Measurements from ENCODE around the gene PGM5.

Gene PGM5

DNA sequence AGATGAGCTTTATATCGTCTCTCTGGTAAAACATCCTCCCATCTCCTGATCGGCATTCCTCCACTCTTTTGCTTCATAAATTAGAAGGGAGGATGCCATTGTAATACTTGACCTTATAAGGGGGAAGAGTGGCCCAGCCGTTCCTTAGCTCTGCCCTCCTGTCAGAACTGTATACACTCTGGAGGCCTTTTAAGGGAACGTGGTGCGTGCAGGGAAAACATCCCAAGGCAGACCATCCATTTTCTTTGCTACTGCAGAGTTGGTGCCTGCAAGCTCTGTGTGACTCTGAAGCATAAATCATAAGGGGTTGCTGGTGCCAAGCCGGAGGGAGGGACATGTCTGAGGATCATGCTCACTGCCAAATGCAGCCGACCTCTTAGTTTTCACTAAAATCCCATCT lies 90.4 kb downstream of the PGM5 start:
- DNase-seq, result no peak

DNA sequence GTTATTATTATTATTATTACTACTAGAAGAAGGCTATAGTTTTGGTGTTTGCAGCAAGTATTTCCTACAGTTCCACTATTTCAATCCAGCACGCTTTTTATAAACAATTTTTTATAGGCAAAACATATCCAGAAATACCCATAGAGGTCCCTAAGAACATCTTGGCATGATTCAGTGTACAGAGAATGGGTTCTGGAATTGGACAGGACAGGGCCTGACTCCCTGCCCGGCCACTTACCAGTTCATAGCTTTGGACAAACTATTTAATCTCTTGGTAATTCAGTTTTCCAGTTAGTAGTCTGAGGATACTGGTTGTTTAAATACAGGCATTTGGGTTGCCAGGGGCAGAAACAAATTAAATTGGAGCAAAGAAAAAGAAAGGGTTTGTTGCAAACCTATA lies 91.2 kb downstream of the PGM5 start:
- no peak for DNase-seq

DNA sequence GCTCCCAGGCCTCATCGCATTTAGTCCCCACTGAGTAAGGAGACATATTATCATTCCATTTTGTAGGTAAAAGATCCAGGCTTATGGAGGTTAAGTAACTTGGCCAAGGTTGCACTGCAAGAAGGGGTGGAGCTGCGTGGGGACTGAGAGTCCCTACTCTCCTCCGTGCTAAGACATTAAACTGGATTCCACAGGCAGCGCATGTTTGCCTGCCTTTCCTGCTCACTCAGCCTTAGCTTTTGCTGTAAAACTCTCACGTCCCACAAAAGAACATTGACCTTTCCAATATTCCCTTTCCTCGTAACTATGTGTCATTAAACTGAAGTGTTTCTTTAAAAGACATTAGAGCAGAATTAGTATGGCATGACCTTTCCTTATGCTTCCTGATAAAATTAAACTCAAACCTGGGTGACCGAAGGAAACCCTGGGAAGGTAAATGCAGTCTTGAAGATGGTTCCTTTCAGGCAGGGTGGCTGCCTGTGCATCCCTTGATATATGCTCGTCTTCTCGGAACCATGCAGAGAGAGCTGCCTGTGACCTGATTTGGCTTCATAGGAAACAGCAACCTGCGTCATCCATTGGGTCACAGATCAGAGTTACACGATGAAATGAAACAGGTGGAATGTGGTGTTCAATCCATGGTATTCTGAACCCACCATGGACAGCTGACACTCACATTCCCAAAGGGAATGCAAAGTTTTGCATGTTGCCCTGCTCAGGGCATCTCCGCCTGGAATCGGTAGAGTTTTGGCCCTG lies 98.3 kb downstream of the PGM5 start:
- no peak for DNase-seq

DNA sequence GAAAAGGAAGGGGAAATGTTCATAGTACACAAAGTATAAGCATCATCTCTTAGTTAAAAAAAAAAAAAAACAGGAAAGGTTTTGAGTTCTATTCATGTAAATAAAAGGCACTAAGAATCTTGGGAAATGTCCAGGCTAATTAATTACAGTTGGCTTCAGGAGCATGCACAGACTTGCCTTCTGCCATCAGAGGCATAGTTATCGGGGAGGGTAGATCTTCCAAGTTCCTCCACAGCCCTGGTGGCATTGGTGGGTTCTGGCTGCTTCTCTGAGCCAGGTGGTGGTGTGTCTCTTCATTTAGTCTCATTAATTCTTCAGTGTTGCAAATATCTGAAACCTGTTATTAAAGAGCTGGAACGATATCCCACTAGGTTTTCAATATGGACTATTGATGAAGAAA lies 99.0 kb downstream of the PGM5 start:
- DNase-seq, result peak; percentile 39

- no peak for DNase-seq
Observed at GRCh38 chr9:68457803-68458202, 101.4 kb downstream of the PGM5 start.

GRCh38 chr9:68458918-68459317 lies 102.5 kb downstream of the PGM5 start:
- DNase-seq, result no peak

DNA sequence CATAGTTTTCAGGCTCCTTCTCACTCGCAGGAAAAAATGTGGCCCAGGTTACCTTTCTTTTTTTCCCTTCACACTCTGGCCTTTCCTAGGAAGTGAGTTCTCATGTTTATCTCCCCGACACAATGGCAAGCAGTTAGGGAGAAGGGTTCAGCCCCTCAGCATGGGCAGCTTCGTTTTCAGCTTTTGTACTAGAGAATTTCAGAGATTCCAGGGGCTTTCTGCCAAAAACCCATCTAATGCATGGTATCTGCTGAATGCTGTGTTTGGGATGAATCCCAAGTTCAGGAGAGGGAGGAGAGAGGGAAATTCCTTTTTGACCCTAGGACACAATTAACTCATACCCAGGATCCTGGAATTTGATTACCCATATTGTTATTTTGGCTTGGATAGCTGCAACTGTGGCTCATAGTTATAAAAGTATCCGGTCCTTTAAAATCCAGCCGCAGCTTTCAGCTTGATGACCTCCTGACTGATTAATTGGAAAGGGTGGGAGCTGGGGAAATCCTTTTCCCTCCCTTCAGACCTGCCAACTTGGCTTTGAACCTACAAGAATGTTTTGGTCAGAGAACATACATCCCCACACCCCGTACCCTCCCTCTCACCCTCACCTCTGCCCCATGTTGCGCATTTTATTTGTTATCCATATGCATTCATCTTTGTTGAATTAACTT lies 105.8 kb downstream of the PGM5 start:
- DNase-seq, result no peak

DNA sequence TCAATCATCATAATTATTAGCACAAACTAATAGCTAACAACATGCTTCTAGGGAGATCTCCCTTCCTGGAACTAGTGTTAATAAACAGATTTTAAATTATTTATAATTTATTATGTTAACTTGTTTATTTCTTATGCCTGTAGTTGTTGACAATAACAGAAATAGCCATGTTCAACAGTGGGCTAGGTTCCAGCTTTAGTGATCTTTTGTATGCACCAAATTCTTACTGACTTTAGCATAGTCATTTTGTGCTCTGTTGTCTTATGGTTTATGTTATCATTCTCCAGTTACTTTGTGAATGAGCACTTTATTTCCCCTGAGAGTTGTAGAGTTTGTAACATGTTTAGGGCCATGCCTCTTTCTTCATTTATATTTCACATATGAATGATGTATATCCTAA lies 113.7 kb downstream of the PGM5 start:
- DNase-seq, result no peak

DNA sequence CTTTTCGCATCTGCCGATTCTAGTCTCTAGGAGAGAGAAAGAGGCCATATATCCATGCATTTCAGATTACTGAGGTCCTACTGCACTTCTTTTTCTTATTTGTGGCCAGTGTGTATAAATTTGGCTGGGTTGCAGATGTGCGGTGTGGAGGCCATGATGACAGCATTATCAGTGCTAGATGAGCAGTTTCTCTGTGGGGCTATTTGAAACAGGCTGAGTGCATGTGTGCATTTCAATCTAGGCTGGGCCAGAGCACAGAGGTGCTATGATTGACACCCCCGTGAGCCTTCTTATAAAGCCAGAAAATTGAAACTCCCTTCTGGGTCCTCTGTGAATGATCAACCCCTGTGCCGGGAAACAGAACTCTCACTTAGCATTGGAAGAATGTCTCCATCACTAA lies 114.2 kb downstream of the PGM5 start:
- no peak for DNase-seq

GRCh38 chr9:68472119-68472518 lies 115.7 kb downstream of the PGM5 start:
- no peak for DNase-seq

- no peak for DNase-seq
Observed at GRCh38 chr9:68473790-68474189, 117.4 kb downstream of the PGM5 start.

- DNase-seq, result no peak
Observed at GRCh38 chr9:68476422-68476821, 120.0 kb downstream of the PGM5 start.

GRCh38 chr9:68476847-68477246 lies 120.4 kb downstream of the PGM5 start:
- DNase-seq, result no peak

DNA sequence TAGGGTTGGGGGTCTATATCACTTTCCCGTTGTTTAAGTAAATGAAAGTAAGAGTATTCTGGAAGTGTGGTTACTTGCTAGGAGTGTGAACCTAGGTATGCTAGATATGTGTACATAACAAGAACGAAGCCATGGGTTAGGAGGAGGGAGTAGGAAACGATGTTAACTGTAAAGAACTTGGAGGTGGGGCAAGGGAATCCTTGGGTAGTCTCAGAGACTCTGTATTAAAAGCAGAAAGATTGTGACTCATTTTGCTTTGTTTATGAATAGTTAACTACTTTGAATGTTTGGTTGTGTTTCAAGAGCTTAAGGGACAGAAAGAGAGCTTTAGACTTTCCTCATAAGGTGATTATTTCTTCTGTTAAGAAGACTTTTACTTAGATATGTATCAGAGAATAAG lies 124.4 kb downstream of the PGM5 start:
- no peak for DNase-seq

- DNase-seq, result no peak
Observed at GRCh38 chr9:68482548-68482947, 126.1 kb downstream of the PGM5 start.

- no peak for DNase-seq
Observed at GRCh38 chr9:68488126-68488525, 131.7 kb downstream of the PGM5 start.

GRCh38 chr9:68489646-68490045 lies 133.2 kb downstream of the PGM5 start:
- DNase-seq, result no peak

DNA sequence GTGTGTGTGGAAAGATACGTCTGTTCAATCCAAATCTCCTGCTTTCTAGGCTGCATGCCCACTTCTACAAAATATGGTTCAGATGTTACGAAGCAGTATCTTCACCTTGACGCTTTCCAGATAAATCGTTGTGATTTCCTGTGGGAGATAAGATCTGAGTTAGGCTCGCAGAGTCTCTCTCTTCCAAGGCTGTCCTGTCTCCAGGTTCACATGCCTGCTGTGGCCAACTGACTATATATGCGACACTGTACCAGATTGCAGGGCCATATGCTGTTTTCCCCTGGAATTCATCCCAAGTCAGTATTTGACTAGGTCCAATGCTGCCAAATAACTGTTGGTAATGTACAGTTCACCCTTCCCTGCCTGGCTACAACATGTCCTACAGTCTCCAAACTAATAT lies 136.4 kb downstream of the PGM5 start:
- no peak for DNase-seq

GRCh38 chr9:68493541-68493940 lies 137.1 kb downstream of the PGM5 start:
- DNase-seq, result no peak

GRCh38 chr9:68493958-68494577 lies 137.7 kb downstream of the PGM5 start:
- no peak for DNase-seq

DNA sequence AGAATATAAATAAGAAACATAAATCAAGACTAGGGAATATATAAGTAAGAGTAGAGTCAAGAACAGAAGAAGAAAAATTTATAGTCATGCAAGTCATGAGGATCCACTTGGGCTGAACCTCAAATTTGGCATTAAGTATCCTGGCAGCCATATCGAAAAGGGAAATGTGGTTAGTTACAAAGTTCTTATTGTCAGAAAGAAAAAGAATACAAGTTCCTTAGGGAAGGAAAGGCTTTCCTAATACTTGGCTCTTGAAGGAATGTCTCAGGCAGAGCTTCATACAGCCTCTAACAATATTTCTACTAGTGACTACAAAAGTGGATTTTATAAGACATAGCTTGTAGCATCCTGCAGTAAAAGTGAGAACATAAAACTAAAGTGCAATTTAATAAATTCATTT lies 138.8 kb downstream of the PGM5 start:
- DNase-seq, result no peak

GRCh38 chr9:68496356-68496755 lies 139.9 kb downstream of the PGM5 start:
- DNase-seq, result no peak

- no peak for DNase-seq
Observed at GRCh38 chr9:68497629-68498028, 141.2 kb downstream of the PGM5 start.

DNA sequence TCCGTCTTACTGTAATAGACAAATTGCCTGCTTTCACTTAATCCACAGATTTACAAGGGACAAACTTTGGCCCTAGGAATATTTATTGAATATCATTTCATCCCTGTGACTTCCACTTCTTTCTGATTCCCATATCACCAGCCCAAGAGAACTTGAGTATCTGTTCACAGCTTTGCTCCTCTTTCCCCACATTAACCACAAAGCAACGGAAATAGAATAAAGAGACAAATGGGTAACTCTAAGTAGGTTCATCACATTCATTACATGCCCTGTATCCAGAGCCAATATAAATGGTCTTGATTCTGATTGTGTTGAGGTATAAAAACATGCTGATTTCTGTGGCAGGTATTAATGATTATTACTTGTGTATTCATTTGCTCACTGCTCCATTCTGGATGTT lies 142.4 kb downstream of the PGM5 start:
- no peak for DNase-seq

Data from COR-L47 (cell line).